Activated CD8-positive, alpha-beta T cell treated with anti-CD3 and anti-CD28 coated beads, Interleukin-2, amount 10 ng/mL, durations not matched to agents 7 days and 5 days (primary cell): ENCODE results near the gene ADRA2A. TPM values are rescaled to one million over a fixed set of nuclear protein-coding genes. Genes with fewer than 3 reads are reported as not detected.

Experiments
- ATAC-seq: fragments of 150-1000 bp; cut with Tn5 transposase; one replicate; pipeline ENCODE4 v1.10.0; 2021; ENCODE audit warnings: moderate library complexity
- CTCF ChIA-PET: fragments of 350-600 bp; sonication (Branson Sonifier 250); formaldehyde crosslinking; loops from one replicate; lab custom pipeline; 2021; ENCODE audit warnings: antibody characterized with exemption; lab: Charles Lee
- POLR2A ChIA-PET: fragments of 350-600 bp; sonication (Branson Sonifier 250); formaldehyde crosslinking; loops from one replicate; lab custom pipeline; 2021; ENCODE audit warnings: antibody characterized with exemption; lab: Charles Lee
- DNase-seq: peaks from one replicate; pipeline ENCODE4 v3.0.0-alpha.2; 2020
- H3K27ac Mint-ChIP-seq: one replicate; pipeline ENCODE4 v1.8.0; 2021; ENCODE audit warnings: mild to moderate bottlenecking, mixed read lengths
- H3K27me3 Mint-ChIP-seq: one replicate; pipeline ENCODE4 v1.8.0; 2021; ENCODE audit warnings: low read depth, mixed read lengths
- H3K36me3 Mint-ChIP-seq: one replicate; pipeline ENCODE4 v1.8.0; 2021; ENCODE audit warnings: low read depth, mixed read lengths
- H3K4me1 Mint-ChIP-seq: one replicate; pipeline ENCODE4 v1.8.0; 2021; ENCODE audit warnings: low read depth, mixed read lengths
- H3K4me3 Mint-ChIP-seq: one replicate; pipeline ENCODE4 v1.8.0; 2021; ENCODE audit warnings: mild to moderate bottlenecking, mixed read lengths
- H3K9me3 Mint-ChIP-seq: one replicate; pipeline ENCODE4 v1.8.0; 2022; ENCODE audit warnings: mixed read lengths; ENCODE audit not compliant: insufficient read depth
- total RNA-seq, 2 experiments: library from RNA; stranded (reverse); gene quantifications; one replicate each; pipeline ENCODE4 v1.2.3, GENCODE V29; 2021

ADRA2A gene
- total RNA-seq: not detected

DNA sequence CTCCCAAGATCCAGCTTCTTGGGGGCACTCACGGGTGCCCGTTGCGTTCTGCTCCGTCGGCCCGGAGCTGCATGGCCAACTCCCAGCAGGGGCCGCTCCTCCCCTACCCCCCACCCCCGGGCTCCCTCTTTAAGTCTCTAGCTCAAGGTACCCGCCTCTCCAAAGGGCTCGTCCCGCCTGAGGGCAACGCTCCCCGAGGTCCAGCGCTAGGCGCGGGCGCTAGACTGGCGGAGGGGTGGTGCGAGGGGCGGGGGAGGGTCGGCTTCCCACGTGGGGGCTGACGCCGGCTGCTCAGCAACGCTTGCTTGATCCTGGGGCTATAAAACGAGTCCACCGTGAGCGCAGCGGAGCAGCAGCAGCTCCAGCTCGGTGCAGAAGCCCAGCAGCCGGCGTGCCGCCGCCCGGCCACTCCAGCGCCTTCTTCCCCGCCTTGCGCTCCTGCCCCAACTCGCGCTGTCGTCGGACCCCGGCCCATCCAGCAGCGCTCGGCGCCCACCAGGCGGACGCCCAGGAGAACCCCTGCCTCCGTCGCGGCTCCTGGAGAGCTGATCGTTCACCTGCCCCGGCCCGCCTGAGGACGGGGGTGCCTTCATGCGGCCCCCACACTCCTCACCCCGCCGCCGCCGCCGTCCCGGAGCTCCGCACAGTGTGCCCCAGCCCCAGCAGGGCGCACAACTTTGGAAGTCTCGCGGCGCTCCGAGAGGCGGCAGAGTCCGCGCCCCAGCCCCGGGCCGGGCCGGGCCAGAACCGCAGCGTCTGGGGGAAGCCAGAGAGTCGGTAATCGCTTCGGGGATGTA lies at the start of gene ADRA2A:
TSS of gene ADRA2A (plus strand) at position 348 of the 797 bp plus-strand sequence. CDS start 968 bp downstream, outside the sequence.
- POLR2A ChIA-PET: interaction anchor here (1.0 kb wide), 1 partner anchor 159 kb away, joined by 3 read pairs; no protein-coding TSS in a partner anchor
- peaks cover 69% of the 10 kb centered on the region for H3K27me3 Mint-ChIP-seq
- peaks cover 2% of the 10 kb centered on the region for H3K36me3 Mint-ChIP-seq
- no peak within 1 kb of the TSS for H3K27ac Mint-ChIP-seq
- peak; percentile 46 for ATAC-seq
- no peak for DNase-seq
- H3K4me3 Mint-ChIP-seq: peak within 1 kb of the TSS; percentile 54
- peaks cover 12% of the 10 kb centered on the region for H3K4me1 Mint-ChIP-seq
- no peaks in the 10 kb centered on the region for H3K9me3 Mint-ChIP-seq
- CTCF ChIA-PET: interaction anchor here (0.6 to 2.3 kb wide), 19 partner anchors 10 to 1060 kb away, joined by 3 to 8 read pairs (median 3); no protein-coding TSS in a partner anchor

DNA sequence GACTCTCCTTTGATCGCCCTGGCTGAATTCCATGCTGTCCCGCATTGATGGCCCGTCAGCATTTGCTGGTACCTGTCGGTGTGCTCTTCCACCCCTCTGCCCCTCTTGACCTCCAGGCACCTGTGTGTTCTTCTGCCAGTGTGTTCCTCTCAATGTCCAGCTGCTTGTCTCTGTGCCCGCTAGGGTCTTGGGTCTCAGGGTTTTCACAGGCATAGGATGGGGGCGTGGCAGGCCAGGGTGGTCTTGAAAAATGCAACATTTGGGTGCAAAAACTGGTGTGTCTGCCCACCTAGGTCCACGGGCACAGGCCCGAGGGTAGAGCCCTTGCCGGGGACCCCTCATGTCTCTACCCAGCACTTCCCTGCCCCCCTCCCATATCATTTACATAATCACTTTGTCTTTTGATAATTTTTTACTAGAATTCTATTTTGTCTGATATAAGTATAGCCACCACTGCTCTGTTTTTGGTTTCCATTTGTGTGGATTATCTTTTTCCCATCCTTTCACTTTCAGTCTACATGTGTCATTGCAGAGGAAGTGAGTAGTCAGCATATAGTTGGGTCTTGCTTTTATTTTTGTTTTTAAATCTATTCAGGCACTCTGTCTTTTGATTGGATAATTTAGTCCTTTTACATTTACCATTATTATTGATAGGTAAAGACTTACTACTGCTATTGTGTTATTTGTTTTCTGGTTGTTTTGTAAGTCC lies 46.6 kb upstream of the ADRA2A start:
- ATAC-seq: peak; percentile 75

DNA sequence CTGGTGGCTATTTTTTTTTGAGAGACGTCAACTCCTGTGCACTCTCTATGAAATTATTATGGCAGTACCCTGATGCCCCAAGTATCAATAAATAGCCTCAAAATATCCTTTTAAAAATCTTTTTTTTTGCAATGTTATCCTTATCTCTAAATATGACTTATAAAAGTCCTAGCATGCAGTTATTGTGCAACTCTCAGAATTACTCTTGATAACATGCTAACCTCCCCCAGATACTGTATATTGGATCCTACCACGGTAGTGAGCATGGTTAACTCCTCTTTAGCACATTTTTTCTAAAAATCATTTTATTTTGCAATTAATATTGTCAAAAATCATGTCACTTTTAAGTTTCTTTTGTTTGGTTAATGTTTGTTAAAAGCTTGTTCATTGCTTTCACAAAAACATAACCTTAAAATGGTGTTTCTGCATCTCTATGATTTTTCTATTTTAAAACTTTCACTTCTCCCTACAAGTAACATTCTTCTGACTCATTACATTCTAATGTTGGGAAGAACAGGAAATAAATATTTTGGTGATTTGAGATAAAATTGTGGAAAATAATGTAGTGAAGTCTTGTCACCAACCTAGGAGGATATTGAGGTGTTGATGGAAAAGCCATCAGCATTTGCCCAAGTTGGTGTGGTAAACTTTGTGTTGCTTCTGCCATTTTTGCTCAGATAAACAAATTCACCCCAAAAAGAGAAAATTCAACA lies 42.1 kb upstream of the ADRA2A start:
- ChIA-PET CTCF (interaction anchor here (0.6 to 0.7 kb wide), 2 partner anchors 13 to 241 kb away, joined by 3 read pairs; no protein-coding TSS in a partner anchor), POLR2A (no interaction called here)
- ATAC-seq (no peak), DNase-seq (no peak)
- H3K27me3 Mint-ChIP-seq: no peaks in the 10 kb centered on the region
- H3K27ac Mint-ChIP-seq: no peak overlapping the region
- no peak overlapping the region for H3K4me3 Mint-ChIP-seq
- peaks cover 31% of the 10 kb centered on the region for H3K36me3 Mint-ChIP-seq
- peaks cover 8% of the 10 kb centered on the region for H3K4me1 Mint-ChIP-seq
- H3K9me3 Mint-ChIP-seq: peaks cover 30% of the 10 kb centered on the region

More for the DNA sequence above, 46.6 kb upstream of the ADRA2A start:
- no peak overlapping the region for H3K27ac Mint-ChIP-seq
- no peak for DNase-seq
- peaks cover 10% of the 10 kb centered on the region for H3K4me1 Mint-ChIP-seq
- peaks cover 20% of the 10 kb centered on the region for H3K9me3 Mint-ChIP-seq
- ChIA-PET POLR2A (no interaction called here), CTCF (no interaction called here)
- peaks cover 33% of the 10 kb centered on the region for H3K36me3 Mint-ChIP-seq
- H3K27me3 Mint-ChIP-seq: no peaks in the 10 kb centered on the region
- H3K4me3 Mint-ChIP-seq: no peak overlapping the region

DNA sequence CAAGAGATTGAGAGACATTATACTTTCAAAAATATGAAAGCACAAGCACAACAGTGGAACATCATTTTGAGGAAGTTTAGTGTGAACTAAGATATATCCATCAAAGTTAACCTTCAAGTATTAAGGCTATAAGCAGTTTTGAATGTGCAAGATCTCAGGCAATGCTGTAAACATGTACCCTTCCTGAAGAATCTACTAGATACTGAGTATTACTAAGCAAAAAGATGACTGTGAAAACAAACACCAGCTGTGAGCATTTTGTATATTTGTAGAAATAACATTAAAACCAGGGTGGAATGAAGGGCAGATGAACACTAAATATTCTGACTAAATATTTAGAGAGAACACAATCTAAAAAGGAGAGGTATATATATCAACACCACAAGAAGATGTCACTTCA lies 41.3 kb upstream of the ADRA2A start:
- ChIA-PET POLR2A (no interaction called here), CTCF (no interaction called here)
- peaks cover 28% of the 10 kb centered on the region for H3K36me3 Mint-ChIP-seq
- H3K4me3 Mint-ChIP-seq: no peak overlapping the region
- H3K27me3 Mint-ChIP-seq: no peaks in the 10 kb centered on the region
- DNase-seq: no peak
- H3K9me3 Mint-ChIP-seq: peaks cover 36% of the 10 kb centered on the region
- no peak overlapping the region for H3K27ac Mint-ChIP-seq
- no peak for ATAC-seq
- H3K4me1 Mint-ChIP-seq: peaks cover 2% of the 10 kb centered on the region

DNA sequence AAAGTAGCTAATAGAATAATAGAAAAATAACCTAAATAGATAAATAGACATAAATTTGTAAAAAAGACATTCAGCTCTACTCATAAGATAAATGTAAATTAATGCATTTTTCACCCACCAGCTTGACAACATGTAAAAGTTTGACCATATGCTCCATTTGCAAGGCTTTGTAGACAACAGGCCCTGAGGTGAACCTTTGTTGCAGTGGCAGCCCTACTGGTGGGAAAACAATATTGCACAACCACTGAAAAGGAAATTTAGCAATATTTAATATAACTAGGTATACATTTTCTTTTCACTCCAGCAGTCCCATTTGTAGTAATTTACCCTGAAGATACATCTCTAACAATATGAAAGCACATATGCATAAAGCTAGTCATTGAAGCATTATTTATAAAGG lies 39.0 kb upstream of the ADRA2A start:
- H3K4me3 Mint-ChIP-seq: no peak overlapping the region
- H3K27ac Mint-ChIP-seq: no peak overlapping the region
- no peak for DNase-seq
- ChIA-PET POLR2A (no interaction called here), CTCF (interaction anchor here (1.1 kb wide), 1 partner anchor 10 kb away, joined by 3 read pairs; no protein-coding TSS in a partner anchor)
- H3K4me1 Mint-ChIP-seq: no peaks in the 10 kb centered on the region
- ATAC-seq: no peak
- H3K36me3 Mint-ChIP-seq: peaks cover 17% of the 10 kb centered on the region
- peaks cover 2% of the 10 kb centered on the region for H3K27me3 Mint-ChIP-seq
- peaks cover 44% of the 10 kb centered on the region for H3K9me3 Mint-ChIP-seq

DNA sequence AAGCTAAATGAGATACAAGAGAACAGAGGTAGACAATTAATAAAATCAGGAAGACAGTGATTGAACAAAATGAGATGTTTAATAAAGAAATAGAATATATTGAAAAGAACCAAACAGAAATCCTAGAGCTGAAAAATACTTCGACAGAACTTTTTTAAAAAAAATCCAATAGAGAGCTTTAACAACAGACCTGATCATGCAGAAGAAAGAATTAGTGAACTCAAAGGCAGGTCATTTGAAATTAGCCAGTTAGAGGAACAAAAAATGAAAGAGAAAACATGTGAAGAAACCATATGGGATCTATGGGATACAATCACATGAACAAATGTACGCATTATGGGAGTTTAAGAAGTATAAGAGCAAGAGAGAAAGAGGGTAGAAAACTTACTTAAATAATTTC lies 37.3 kb upstream of the ADRA2A start:
- Mint-ChIP-seq H3K4me1 (no peaks in the 10 kb centered on the region), H3K27me3 (peaks cover 2% of the 10 kb centered on the region), H3K4me3 (no peak overlapping the region), H3K36me3 (peaks cover 10% of the 10 kb centered on the region), H3K27ac (no peak overlapping the region), H3K9me3 (peaks cover 34% of the 10 kb centered on the region)
- CTCF ChIA-PET: no interaction called here
- no peak for DNase-seq
- ATAC-seq: no peak
- POLR2A ChIA-PET: no interaction called here

DNA sequence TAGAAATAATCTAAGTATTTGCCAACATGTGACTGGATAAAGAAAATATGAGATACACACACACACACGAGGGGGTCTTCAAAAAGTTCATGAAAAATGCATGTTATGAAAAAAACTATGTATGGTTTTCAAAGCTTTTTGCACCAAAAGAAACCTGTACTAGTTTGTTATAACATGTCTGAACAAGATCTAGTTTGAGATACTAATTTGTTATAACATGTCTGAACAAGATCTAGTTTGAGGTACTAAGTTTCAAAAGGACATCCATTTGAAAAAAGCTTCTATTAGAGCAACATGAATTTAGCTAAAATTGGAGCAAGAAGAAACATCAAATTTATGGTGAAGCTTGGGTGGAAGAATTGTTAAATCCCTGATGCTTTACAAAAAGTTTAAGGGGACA lies 19.8 kb upstream of the ADRA2A start:
- Mint-ChIP-seq H3K4me3 (no peak overlapping the region), H3K27ac (no peak overlapping the region), H3K27me3 (peaks cover 18% of the 10 kb centered on the region), H3K4me1 (no peaks in the 10 kb centered on the region), H3K9me3 (peaks cover 16% of the 10 kb centered on the region), H3K36me3 (no peaks in the 10 kb centered on the region)
- ChIA-PET POLR2A (no interaction called here), CTCF (no interaction called here)
- ATAC-seq (no peak), DNase-seq (no peak)

DNA sequence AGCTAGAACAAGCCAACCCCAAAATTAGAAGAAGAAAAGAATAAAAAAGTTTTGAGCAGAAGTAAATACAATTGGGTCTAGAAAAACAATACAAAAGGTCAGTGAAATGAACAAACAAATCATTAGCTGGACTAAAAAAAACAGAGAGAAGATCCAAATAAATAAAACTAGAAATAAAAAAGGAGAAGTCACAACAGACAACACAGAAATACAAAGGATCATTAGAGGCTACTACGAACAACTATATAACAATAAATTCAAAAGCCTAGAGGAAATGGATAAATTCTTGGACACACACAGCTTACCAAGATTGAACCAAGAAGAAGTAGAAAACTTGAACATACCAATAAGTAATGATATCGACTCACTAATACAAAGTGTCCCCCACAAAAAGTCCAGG lies 13.4 kb upstream of the ADRA2A start:
- H3K4me1 Mint-ChIP-seq: no peaks in the 10 kb centered on the region
- ChIA-PET POLR2A (no interaction called here), CTCF (interaction anchor here (1.5 to 1.9 kb wide), 2 partner anchors 9 to 13 kb away, joined by 3 read pairs; partner anchors contain the start of gene ADRA2A)
- H3K27me3 Mint-ChIP-seq: peaks cover 38% of the 10 kb centered on the region
- H3K27ac Mint-ChIP-seq: no peak overlapping the region
- no peaks in the 10 kb centered on the region for H3K36me3 Mint-ChIP-seq
- DNase-seq (no peak), ATAC-seq (no peak)
- H3K9me3 Mint-ChIP-seq: no peaks in the 10 kb centered on the region
- H3K4me3 Mint-ChIP-seq: no peak overlapping the region

DNA sequence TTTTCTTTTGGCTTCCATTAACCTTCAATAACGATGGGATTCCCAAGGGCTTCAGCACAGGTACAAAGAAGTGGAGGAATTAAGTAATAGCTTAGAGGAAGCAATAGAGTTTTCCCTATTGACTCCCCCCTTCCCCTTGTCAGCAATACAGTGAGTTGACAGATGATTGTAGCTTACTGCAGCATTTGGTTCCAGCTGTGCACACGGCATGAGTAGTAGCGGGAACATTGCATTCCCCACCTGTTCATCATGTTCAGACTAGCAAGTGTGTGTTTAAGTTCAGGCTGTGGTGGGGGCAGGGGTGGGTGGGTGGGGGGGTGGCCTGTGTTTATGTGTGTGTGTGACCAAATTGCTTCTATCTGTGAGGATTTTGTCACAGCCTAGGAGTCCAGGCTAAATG lies 4.6 kb upstream of the ADRA2A start:
- Mint-ChIP-seq H3K36me3 (no peaks in the 10 kb centered on the region), H3K27ac (no peak overlapping the region), H3K4me1 (peaks cover 4% of the 10 kb centered on the region), H3K27me3 (peaks cover 62% of the 10 kb centered on the region), H3K4me3 (no peak overlapping the region), H3K9me3 (no peaks in the 10 kb centered on the region)
- ChIA-PET POLR2A (no interaction called here), CTCF (interaction anchor here (1.6 kb wide), 1 partner anchor 9 kb away, joined by 3 read pairs; no protein-coding TSS in a partner anchor)
- no peak for ATAC-seq
- no peak for DNase-seq

DNA sequence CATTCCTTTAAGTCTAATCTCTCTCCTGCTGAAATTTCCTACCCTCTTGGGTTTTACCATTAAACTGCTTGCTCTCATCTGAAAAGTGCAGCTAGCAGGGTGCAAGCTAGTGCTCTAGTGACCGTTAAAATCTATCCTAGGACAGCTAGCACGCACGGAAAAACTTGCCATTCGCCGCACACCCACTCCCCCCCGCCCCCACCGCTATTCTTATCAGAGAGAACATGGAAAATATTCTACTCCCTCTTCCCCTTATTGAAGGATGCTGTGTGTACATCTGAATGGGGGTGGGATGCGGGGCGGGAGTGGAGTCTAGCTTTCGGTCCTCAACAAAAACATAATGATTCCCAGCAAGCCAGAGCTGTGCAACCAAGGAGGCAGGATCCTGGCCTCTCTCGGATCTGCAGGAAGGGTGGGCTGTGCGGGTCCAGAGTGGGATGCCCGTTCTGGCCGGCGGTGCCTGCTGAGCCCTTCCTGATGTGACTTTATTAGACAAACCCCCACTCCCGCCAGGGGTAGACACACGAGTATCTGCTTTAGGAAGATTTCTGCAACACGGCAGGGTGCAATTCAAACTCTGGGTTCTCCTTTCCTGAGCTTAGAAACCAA lies 1.1 kb upstream of the ADRA2A start:
- H3K4me3 Mint-ChIP-seq: peak overlapping the region; percentile 50

DNA sequence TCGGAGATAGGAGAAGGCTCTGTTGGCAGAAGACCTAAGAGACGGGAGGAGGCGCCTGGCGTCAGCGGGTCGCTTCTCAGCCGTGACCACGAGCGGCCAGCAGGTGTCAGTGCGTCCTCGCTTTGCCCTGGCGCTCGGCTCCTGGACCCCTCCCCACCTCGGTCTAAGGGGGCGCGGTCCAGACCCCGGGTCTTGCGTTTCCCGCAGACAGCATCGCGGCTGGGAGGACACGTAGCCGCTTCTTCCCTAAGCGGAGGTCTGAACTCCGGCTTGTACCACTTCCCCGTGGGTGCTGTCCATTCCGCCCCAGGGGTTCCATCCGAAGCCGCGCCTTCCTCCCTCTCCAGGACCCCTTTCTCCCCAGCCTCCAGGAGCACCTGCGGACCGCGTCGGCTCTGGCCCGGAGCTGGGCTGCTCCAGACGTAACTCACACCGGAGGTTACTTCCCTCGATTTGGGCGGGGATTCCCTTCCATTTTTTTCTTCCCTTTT lies 593 bp upstream of the ADRA2A start:
- ATAC-seq: peak; percentile 80
- POLR2A ChIA-PET: interaction anchor here (1.0 kb wide), 1 partner anchor 158 kb away, joined by 3 read pairs; no protein-coding TSS in a partner anchor
- peaks cover 12% of the 10 kb centered on the region for H3K4me1 Mint-ChIP-seq
- peak; percentile 60 for DNase-seq
- no peaks in the 10 kb centered on the region for H3K9me3 Mint-ChIP-seq
- H3K4me3 Mint-ChIP-seq: peak overlapping the region; percentile 50
- CTCF ChIA-PET: interaction anchor here (0.6 to 2.3 kb wide), 20 partner anchors 10 to 1061 kb away, joined by 3 to 8 read pairs (median 4); no protein-coding TSS in a partner anchor
- peaks cover 74% of the 10 kb centered on the region for H3K27me3 Mint-ChIP-seq
- peaks cover 2% of the 10 kb centered on the region for H3K36me3 Mint-ChIP-seq
- no peak overlapping the region for H3K27ac Mint-ChIP-seq

More for the DNA sequence above, 1.1 kb upstream of the ADRA2A start:
- ChIA-PET POLR2A (no interaction called here), CTCF (interaction anchor here (0.8 to 2.3 kb wide), 10 partner anchors 11 to 522 kb away, joined by 3 to 8 read pairs (median 4); no protein-coding TSS in a partner anchor)
- Mint-ChIP-seq H3K36me3 (peaks cover 2% of the 10 kb centered on the region), H3K4me1 (peaks cover 12% of the 10 kb centered on the region), H3K27me3 (peaks cover 72% of the 10 kb centered on the region), H3K9me3 (no peaks in the 10 kb centered on the region), H3K27ac (no peak overlapping the region)
- DNase-seq (no peak), ATAC-seq (no peak)
